Thoracic aorta (tissue), 2 donors: Measurements from ENCODE around the gene MAPK11. TPM values are rescaled to one million over a fixed set of nuclear protein-coding genes. Genes with fewer than 3 reads are reported as not detected.

ENCODE experiments used
- ATAC-seq: fragments of 150-250 bp; one replicate; pipeline ENCODE4 v1.8.0; 2017; ENCODE audit warnings: low read depth; ENCODE audit not compliant: insufficient number of reproducible peaks, low FRiP score
- DNase-seq: peaks from one replicate; pipeline ENCODE4 v3.0.0-alpha.2; 2020; ENCODE audit warnings: low spot score
- H3K27ac ChIP-seq, 2 donors: fragments of 200-600 bp; sonication (generic); 1 replicate in 1 of 2; 2 replicates in 1 of 2; pipeline ENCODE4 v1.5.1; 2016; ENCODE audit warnings: mild to moderate bottlenecking in 2 of 2, moderate library complexity in 2 of 2
- H3K27me3 ChIP-seq: fragments of 200-600 bp; sonication (generic); replicated peaks from 2 replicates; pipeline ENCODE4 v1.6.0; 2016; ENCODE audit warnings: mild to moderate bottlenecking; ENCODE audit not compliant: insufficient read depth
- H3K36me3 ChIP-seq: fragments of 200-600 bp; sonication (generic); one replicate; pipeline ENCODE4 v1.5.1; 2016
- H3K4me1 ChIP-seq, 2 donors: fragments of 200-600 bp; sonication (generic); 1 replicate in 1 of 2; 2 replicates in 1 of 2; pipeline versions ENCODE4 v1.5.1 to v1.6.0; 2016; ENCODE audit warnings: low read depth in 2 of 2, mild to moderate bottlenecking in 1 of 2; ENCODE audit not compliant: control insufficient read depth in 1 of 2
- H3K4me3 ChIP-seq: fragments of 200-600 bp; sonication (generic); 2 replicates; pipeline ENCODE4 v1.5.1; 2016; ENCODE audit warnings: mild to moderate bottlenecking
- H3K9me3 ChIP-seq: fragments of 200-600 bp; sonication (generic); 2 replicates; pipeline ENCODE4 v1.5.1; 2016
- total RNA-seq, 2 donors: library from RNA; depleted of rRNA; stranded (reverse); fragments of >200 nt; gene quantifications; one replicate each; pipeline versions ENCODE4 v1.1.0 to v1.2.3, GENCODE V29; 2016
- TF ChIP-seq, protein P1 (sequence below): fragments of 200-600 bp; sonication (generic); IDR thresholded peaks from one replicate; pipeline ENCODE4 v1.5.1; 2019; ENCODE audit warnings: antibody characterized with exemption

MAPK11 gene
- total RNA-seq, 2 donors from 2014 or later, result 5.8 to 8.8 TPM

DNA sequence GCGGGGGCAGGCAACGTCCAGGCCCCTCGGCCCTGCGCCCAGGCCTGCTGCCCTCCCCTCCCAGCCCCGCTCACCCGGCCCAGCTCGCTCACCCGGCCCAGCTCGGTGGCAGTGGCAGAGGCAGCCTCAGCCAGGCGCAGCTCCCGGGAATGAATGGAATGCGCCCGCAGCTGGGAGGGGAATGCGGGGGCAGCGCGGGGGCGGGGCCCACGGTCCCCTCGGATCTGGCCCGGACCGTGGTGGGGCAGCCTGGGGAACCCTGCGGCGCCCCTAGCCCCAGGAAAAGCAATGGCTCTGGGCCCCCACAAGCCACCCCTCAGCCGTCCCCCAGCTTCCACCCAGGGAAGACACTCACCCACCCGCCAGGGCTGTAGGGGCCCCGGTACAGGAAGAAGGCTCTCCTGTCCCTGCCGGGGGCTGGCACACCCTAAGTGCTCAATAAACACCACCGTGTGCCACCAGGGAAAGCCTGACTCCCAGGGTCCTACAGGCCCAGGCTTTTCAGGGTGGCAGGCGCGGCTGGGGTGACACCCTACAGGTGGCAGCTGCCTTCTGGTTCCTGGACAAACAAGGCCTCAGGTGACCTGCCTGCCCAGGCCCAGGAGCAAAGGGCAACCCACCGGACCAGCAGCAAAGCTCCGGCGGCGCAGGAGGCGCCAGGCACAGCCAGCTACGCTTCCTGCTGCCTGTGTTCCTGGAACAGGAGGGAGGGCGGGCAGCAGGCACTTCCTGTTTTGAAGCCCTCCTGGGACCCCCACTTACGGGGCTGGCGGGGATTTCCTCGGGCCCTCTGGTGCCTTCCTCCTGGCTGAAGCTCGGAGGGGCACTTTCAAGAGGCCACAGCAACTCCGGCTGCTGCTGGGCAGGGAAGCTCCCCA, 23.5 kb upstream of the MAPK11 start:
- no peaks in the 10 kb centered on the region for H3K9me3 ChIP-seq
- DNase-seq (no peak), ATAC-seq (peak; percentile 63)
- TF ChIP-seq, protein P1, sequence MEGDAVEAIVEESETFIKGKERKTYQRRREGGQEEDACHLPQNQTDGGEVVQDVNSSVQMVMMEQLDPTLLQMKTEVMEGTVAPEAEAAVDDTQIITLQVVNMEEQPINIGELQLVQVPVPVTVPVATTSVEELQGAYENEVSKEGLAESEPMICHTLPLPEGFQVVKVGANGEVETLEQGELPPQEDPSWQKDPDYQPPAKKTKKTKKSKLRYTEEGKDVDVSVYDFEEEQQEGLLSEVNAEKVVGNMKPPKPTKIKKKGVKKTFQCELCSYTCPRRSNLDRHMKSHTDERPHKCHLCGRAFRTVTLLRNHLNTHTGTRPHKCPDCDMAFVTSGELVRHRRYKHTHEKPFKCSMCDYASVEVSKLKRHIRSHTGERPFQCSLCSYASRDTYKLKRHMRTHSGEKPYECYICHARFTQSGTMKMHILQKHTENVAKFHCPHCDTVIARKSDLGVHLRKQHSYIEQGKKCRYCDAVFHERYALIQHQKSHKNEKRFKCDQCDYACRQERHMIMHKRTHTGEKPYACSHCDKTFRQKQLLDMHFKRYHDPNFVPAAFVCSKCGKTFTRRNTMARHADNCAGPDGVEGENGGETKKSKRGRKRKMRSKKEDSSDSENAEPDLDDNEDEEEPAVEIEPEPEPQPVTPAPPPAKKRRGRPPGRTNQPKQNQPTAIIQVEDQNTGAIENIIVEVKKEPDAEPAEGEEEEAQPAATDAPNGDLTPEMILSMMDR, result no peak
- H3K27me3 ChIP-seq, result no peaks in the 10 kb centered on the region
- H3K27ac ChIP-seq, result peak overlapping the region; percentile 84 to 96
- H3K4me1 ChIP-seq, result peaks cover 29 to 54% of the 10 kb centered on the region in 2 donors
- peak overlapping the region; percentile 67 for H3K4me3 ChIP-seq
- H3K36me3 ChIP-seq, result peaks cover 23% of the 10 kb centered on the region

GRCh38 chr22:50292643-50293440, 22.7 kb upstream of the MAPK11 start:
- DNase-seq (no peak), ATAC-seq (no peak)
- Histone ChIP-seq H3K4me1 (peaks cover 29 to 46% of the 10 kb centered on the region in 2 donors), H3K9me3 (no peaks in the 10 kb centered on the region), H3K36me3 (peaks cover 32% of the 10 kb centered on the region), H3K27ac (peak overlapping the region; percentile 84 to 96), H3K4me3 (peak overlapping the region; percentile 67), H3K27me3 (no peaks in the 10 kb centered on the region)
- TF ChIP-seq, protein P1, result no peak

DNA sequence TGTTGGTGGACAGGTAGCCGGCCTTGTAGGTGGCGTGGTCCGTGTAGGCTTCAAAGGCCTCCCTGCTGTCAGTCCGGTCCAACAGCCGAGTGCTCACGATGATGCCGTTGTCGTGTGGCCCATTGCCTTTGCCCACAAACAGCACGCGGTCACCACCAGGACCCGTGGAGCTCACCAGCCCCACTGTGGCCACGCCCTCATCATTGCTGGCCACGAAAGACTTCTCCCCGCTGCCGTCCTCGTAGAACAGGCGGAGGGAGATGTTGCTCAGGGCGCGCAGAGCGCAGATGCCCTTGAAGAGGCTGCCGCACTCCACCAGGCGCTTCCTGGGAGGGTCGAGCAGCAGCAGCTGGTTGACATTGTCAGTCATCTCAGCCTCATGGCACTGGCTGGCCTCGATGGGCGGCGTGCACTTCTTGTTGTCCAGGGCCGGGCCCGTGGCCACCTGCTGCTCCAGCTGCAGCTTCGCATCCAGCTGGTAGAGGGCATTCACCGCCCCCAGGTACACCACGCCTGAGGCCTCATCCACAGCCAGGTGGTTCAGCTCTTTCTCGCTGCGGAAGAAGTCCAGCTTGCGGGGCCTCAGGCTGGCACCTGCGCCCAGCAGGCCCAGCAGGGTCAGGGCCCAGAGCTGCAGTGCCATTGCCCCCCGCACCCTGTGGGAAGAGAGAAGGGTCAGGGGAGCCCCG, 19.9 kb upstream of the MAPK11 start:
- TF ChIP-seq, protein P1, result no peak
- Histone ChIP-seq H3K27me3 (no peaks in the 10 kb centered on the region), H3K36me3 (peaks cover 55% of the 10 kb centered on the region), H3K27ac (no peak overlapping the region), H3K4me3 (no peak overlapping the region), H3K9me3 (no peaks in the 10 kb centered on the region), H3K4me1 (peaks cover 22 to 28% of the 10 kb centered on the region in 2 donors)
- no peak for DNase-seq
- no peak for ATAC-seq

GRCh38 chr22:50289151-50289941, 19.2 kb upstream of the MAPK11 start:
- Histone ChIP-seq H3K4me3 (no peak overlapping the region), H3K9me3 (no peaks in the 10 kb centered on the region), H3K4me1 (peaks cover 19 to 22% of the 10 kb centered on the region in 2 donors), H3K27ac (no peak overlapping the region), H3K27me3 (no peaks in the 10 kb centered on the region), H3K36me3 (peaks cover 56% of the 10 kb centered on the region)
- TF ChIP-seq, protein P1, result no peak
- ATAC-seq (no peak), DNase-seq (no peak)
